ENCODE results near the gene TRIM9.
"Not testable (repeated sequence)": the region's sequence is repeated elsewhere in the genome, so short reads cannot be mapped to it uniquely, and the experiment has no call there.

- TF ChIP-seq CTCF, EZH2 (IDR thresholded peaks at IDR 0.05): not testable (repeated sequence)
Measured at GRCh38 chr14:50956421-50956820, 138.5 kb downstream of the TRIM9 start.

All from neural progenitor cell (in vitro differentiated cells).